DND-41 (cell line): ENCODE measurements around the gene SLC13A3.

Experiments
- ATAC-seq: fragments of 200-7000 bp; cut with Tn5 transposase; 3 replicates; pipeline ENCODE4 v1.9.1; 2021; ENCODE audit warnings: low read depth; ENCODE audit not compliant: insufficient read depth
- DNase-seq: peaks from one replicate; pipeline ENCODE4 v3.0.0-alpha.2; 2020
- H2AFZ ChIP-seq: 2 replicates; pipeline ENCODE4 v1.6.0; 2012; ENCODE audit warnings: low read depth, low read length
- H3K27ac ChIP-seq: 2 replicates; pipeline ENCODE4 v1.5.1; 2012; ENCODE audit warnings: low read length, inconsistent platforms
- H3K27me3 ChIP-seq: fragments of 200-600 bp; sonication (generic); 2 replicates; pipeline ENCODE4 v1.6.0; 2012; ENCODE audit warnings: low read length, mild to moderate bottlenecking, inconsistent platforms; ENCODE audit not compliant: insufficient read depth, poor library complexity
- H3K36me3 ChIP-seq: 2 replicates; pipeline ENCODE4 v1.5.1; 2012; ENCODE audit warnings: low read length, inconsistent platforms; ENCODE audit not compliant: insufficient read depth
- H3K4me1 ChIP-seq: 2 replicates; pipeline ENCODE4 v1.5.1; 2012; ENCODE audit warnings: mild to moderate bottlenecking, low read length; ENCODE audit not compliant: insufficient read depth
- H3K4me2 ChIP-seq: 2 replicates; pipeline ENCODE4 v1.6.0; 2012; ENCODE audit warnings: mild to moderate bottlenecking, moderate library complexity, low read length, inconsistent platforms; ENCODE audit not compliant: insufficient read depth
- H3K4me3 ChIP-seq, 2 experiments: fragments of 200-600 bp in 1 of 2; shearing (Covaris generic) in 1 of 2; 2 replicates each; pipeline ENCODE4 v1.5.1; 2012 to 2016; ENCODE audit warnings: inconsistent platforms in 2 of 2, low read length in 2 of 2, mild to moderate bottlenecking in 2 of 2, low read depth in 1 of 2, moderate library complexity in 1 of 2
- H3K79me2 ChIP-seq: 2 replicates; pipeline ENCODE4 v1.6.0; 2012; ENCODE audit warnings: low read length, inconsistent platforms; ENCODE audit not compliant: insufficient read depth
- H3K9ac ChIP-seq: 2 replicates; pipeline ENCODE4 v1.6.0; 2012; ENCODE audit warnings: low read depth, mild to moderate bottlenecking, inconsistent platforms, low read length, moderate library complexity
- H3K9me3 ChIP-seq: 2 replicates; pipeline ENCODE4 v1.5.1; 2012; ENCODE audit warnings: low read length, moderate library complexity, mild to moderate bottlenecking, inconsistent platforms; ENCODE audit not compliant: insufficient read depth, severe bottlenecking
- H4K20me1 ChIP-seq: 2 replicates; pipeline ENCODE4 v1.6.0; 2012; ENCODE audit warnings: low read length; ENCODE audit not compliant: insufficient read depth
- CTCF ChIP-seq: IDR thresholded peaks from 2 replicates; pipeline ENCODE4 v1.5.1; 2012; ENCODE audit warnings: borderline replicate concordance, low read length, moderate library complexity, mild to moderate bottlenecking; ENCODE audit not compliant: poor library complexity, severe bottlenecking; ENCODE audit errors: extremely low read depth
- EZH2 ChIP-seq: IDR thresholded peaks from 3 replicates; pipeline ENCODE4 v1.6.1; 2012; ENCODE audit warnings: borderline replicate concordance, low read depth, mild to moderate bottlenecking, moderate library complexity, low read length, inconsistent platforms; ENCODE audit not compliant: severe bottlenecking

Gene SLC13A3

GRCh38 chr20:46512943-46513844, 138.1 kb downstream of the SLC13A3 start, which contains the start of gene ZNF334:
Gene ZNF334 (minus strand): TSS chr20:46513559. CDS start chr20:46512102, 1,457 bp downstream.
- H3K4me2 ChIP-seq: no peak within 1 kb of the TSS
- no peaks in the 10 kb centered on the region for H3K36me3 ChIP-seq
- no peak within 1 kb of the TSS for H3K27ac ChIP-seq
- DNase-seq: no peak
- no peaks in the 10 kb centered on the region for H3K4me1 ChIP-seq
- no peaks in the 10 kb centered on the region for H4K20me1 ChIP-seq
- no peak within 1 kb of the TSS for H3K4me3 ChIP-seq
- no peaks in the 10 kb centered on the region for H3K79me2 ChIP-seq
- no peaks in the 10 kb centered on the region for H3K9me3 ChIP-seq
- no peak within 1 kb of the TSS for H3K9ac ChIP-seq
- no peak within 1 kb of the TSS for H2AFZ ChIP-seq
- TF ChIP-seq CTCF: no peak
- ATAC-seq: no peak
- peaks cover 9% of the 10 kb centered on the region for H3K27me3 ChIP-seq

- H3K9me3 ChIP-seq: no peaks in the 10 kb centered on the region
- H3K79me2 ChIP-seq: no peaks in the 10 kb centered on the region
- TF ChIP-seq CTCF: no peak
- no peak for TF ChIP-seq EZH2
- no peak overlapping the region for H3K9ac ChIP-seq
- no peak overlapping the region for H3K27ac ChIP-seq
- no peaks in the 10 kb centered on the region for H3K4me1 ChIP-seq
- H4K20me1 ChIP-seq: no peaks in the 10 kb centered on the region
- no peak overlapping the region for H3K4me2 ChIP-seq
- no peaks in the 10 kb centered on the region for H3K36me3 ChIP-seq
- H2AFZ ChIP-seq: no peak overlapping the region
- H3K4me3 ChIP-seq: no peak overlapping the region
- DNase-seq: no peak
- no peak for ATAC-seq
- peaks cover 10% of the 10 kb centered on the region for H3K27me3 ChIP-seq
Observed at GRCh38 chr20:46509523-46509922, 141.7 kb downstream of the SLC13A3 start.
